GM23338 (cell line): ENCODE measurements around the gene HMGCS2. TPM values are rescaled to one million over a fixed set of nuclear protein-coding genes. Genes with fewer than 3 reads are reported as not detected.

Experiments used
- CREB1 ChIP-seq: fragments of 250-450 bp; sonication (Bioruptor Pico); IDR thresholded peaks from 2 replicates; pipeline ENCODE4 v1.5.0; 2020; ENCODE audit warnings: low read depth, mild to moderate bottlenecking, moderate library complexity
- CTCF ChIP-seq, 2 experiments: fragments of 200-600 bp in 1 of 2; sonication (generic) in 1 of 2; conservative IDR thresholded peaks; 2 replicates each; pipeline versions ENCODE4 v1.5.1 to v1.6.1; 2016 to 2017; ENCODE audit warnings: antibody characterized with exemption in 2 of 2, low read depth in 2 of 2, mild to moderate bottlenecking in 2 of 2, moderate library complexity in 1 of 2
- ETS1 ChIP-seq: IDR thresholded peaks from 2 replicates; pipeline ENCODE4 v1.6.1; 2016; ENCODE audit warnings: antibody characterized with exemption
- EZH2 ChIP-seq: fragments of 200-600 bp; sonication (generic); IDR thresholded peaks from one replicate; pipeline ENCODE4 v1.8.0; 2017; ENCODE audit warnings: antibody characterized with exemption, mild to moderate bottlenecking, low read depth; ENCODE audit not compliant: unreplicated experiment
- EZH2phosphoT487 ChIP-seq: fragments of 200-600 bp; sonication (generic); IDR thresholded peaks from one replicate; pipeline ENCODE4 v1.8.1; 2018; ENCODE audit warnings: antibody characterized with exemption; ENCODE audit not compliant: unreplicated experiment
- POLR2AphosphoS5 ChIP-seq: IDR thresholded peaks from 2 replicates; pipeline ENCODE4 v1.6.1; 2016; ENCODE audit warnings: antibody characterized with exemption, low read depth
- ZNF114 ChIP-seq: fragments of 250-450 bp; sonication (Bioruptor Pico); IDR thresholded peaks from 2 replicates; pipeline ENCODE4 v1.5.0; 2020; ENCODE audit warnings: mild to moderate bottlenecking, moderate library complexity
- ZNF462 ChIP-seq: fragments of 250-450 bp; sonication (Bioruptor Pico); IDR thresholded peaks from 2 replicates; pipeline ENCODE4 v1.5.0; 2020; ENCODE audit warnings: mild to moderate bottlenecking, moderate library complexity
- polyA plus RNA-seq: library from polyadenylated mRNA; unstranded; fragments of >200 nt; fragmentation: Nextera tagmentation; extraction: Ambion mirVana; gene quantifications from 2 replicates; pipeline ENCODE4 v1.2.1, GENCODE V29; 2016
- total RNA-seq: library from RNA; depleted of rRNA; stranded (reverse); fragments of >200 nt; shearing (Covaris generic); gene quantifications from 2 replicates; pipeline ENCODE4 v1.2.3, GENCODE V29; 2014

HMGCS2 gene
- total and polyA plus RNA-seq, 2 experiments from 2014 or later, result not detected

GRCh38 chr1:119773711-119774241, 5.1 kb upstream of the HMGCS2 start (continued):
- TF ChIP-seq ZNF462 (CRISPR knock-in tag) (no peak), EZH2 (no peak), EZH2phosphoT487 (no peak), ZNF114 (CRISPR knock-in tag) (no peak), CTCF (conservative IDR thresholded peaks at IDR 0.05; ENCODE audit: low read depth in 2 of 2) (no peak), ETS1 (no peak), POLR2AphosphoS5 (no peak), CREB1 (CRISPR knock-in tag) (no peak)
